ENCODE measurements around the gene DDR1. TPM values are rescaled to one million over a fixed set of nuclear protein-coding genes. Genes with fewer than 3 reads are reported as not detected.

The DDR1 gene
- total RNA-seq, 4 donors from 2014 or later: 149 to 322 (median 230) TPM

DNA sequence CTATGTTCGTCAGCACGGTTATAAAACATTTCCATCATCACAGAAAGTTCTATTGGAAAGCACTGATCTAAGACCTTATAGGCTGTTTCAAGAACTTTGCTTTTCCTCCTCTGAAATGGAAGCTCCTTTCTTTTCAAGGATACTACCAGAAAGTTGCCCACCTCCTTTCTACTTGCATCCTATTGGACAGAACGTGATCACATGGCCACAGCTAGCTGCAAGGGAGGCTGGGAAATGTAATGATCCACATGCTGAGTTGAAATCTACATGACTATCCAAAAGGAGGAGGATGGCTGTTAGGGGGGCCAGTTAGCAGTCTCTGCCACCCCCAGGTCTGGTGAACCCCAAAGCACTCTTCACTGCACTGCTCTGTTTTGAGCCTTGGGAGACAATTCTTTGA is 44.4 kb downstream of the DDR1 start:
- H3K27ac ChIP-seq: no peak overlapping the region
- H3K27me3 ChIP-seq: no peaks in the 10 kb centered on the region
- H3K36me3 ChIP-seq: peaks cover 0 to 7% (median 0%) of the 10 kb centered on the region in 4 donors
- TF ChIP-seq POLR2A (IDR thresholded peaks at IDR 0.05): no peak
- TF ChIP-seq EP300 (IDR thresholded peaks at IDR 0.05; ENCODE audit: low read depth): no peak
- TF ChIP-seq, protein P1, sequence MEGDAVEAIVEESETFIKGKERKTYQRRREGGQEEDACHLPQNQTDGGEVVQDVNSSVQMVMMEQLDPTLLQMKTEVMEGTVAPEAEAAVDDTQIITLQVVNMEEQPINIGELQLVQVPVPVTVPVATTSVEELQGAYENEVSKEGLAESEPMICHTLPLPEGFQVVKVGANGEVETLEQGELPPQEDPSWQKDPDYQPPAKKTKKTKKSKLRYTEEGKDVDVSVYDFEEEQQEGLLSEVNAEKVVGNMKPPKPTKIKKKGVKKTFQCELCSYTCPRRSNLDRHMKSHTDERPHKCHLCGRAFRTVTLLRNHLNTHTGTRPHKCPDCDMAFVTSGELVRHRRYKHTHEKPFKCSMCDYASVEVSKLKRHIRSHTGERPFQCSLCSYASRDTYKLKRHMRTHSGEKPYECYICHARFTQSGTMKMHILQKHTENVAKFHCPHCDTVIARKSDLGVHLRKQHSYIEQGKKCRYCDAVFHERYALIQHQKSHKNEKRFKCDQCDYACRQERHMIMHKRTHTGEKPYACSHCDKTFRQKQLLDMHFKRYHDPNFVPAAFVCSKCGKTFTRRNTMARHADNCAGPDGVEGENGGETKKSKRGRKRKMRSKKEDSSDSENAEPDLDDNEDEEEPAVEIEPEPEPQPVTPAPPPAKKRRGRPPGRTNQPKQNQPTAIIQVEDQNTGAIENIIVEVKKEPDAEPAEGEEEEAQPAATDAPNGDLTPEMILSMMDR (IDR thresholded peaks at IDR 0.05): no peak
- TF ChIP-seq POLR2AphosphoS5 (IDR thresholded peaks at IDR 0.05): no peak
- H3K4me3 ChIP-seq: no peak overlapping the region
- H3K4me1 ChIP-seq: no peaks in the 10 kb centered on the region
- in situ Hi-C loops (cut with MboI; ENCODE audit: low pct_ligation_motif_present in 1 of 4, low pct_unique_long_range_greater_than_20kb in 1 of 4, low sequenced_read_pairs in 3 of 4): loop anchor here in 1 of 4 donors (25.0 kb wide), 1 partner anchor 134 kb away; no protein-coding TSS in a partner anchor
- DNase-seq: no peak
- WGBS, 2 donors (ENCODE audit: low coverage in 1 of 2): 97 to 100% methylated on average over 3 of the region's 3 CpGs
- peaks cover 0 to 6% of the 10 kb centered on the region in 2 donors for H3K9me3 ChIP-seq
- intact Hi-C loops (cut with DNase I; ENCODE audit: low total_unique reads): no loop called here

DNA sequence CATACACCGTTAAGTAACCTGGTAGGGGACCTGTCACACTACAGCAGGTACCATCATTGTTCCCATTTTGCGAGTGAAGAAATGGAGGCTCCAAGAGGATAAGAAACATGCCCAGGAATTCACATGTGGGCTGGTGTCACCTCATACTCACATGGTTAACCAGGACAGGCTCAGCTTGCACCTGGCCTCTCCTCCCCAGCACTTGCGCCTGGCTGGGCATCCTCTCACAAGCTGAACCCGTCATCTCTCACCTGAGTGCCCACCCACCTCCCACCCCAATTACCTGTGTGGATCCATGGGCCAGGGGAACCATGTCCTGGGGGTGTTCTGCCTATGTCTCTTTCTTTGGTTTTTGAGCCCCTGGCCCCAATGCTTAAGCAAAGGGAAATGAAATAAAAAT is 46.2 kb downstream of the DDR1 start:
- Histone ChIP-seq H3K27me3 (no peaks in the 10 kb centered on the region), H3K4me3 (no peak overlapping the region), H3K9me3 (peaks cover 0 to 6% of the 10 kb centered on the region in 2 donors), H3K36me3 (peaks cover 0 to 6% (median 0%) of the 10 kb centered on the region in 4 donors), H3K4me1 (no peaks in the 10 kb centered on the region), H3K27ac (no peak overlapping the region)
- 86 to 87% methylated on average over 1 to 4 of the region's 4 CpGs for WGBS, 2 donors (ENCODE audit: low coverage in 1 of 2)
- DNase-seq: no peak
- intact Hi-C loops (cut with DNase I; ENCODE audit: low total_unique reads): no loop called here
- TF ChIP-seq EP300 (IDR thresholded peaks at IDR 0.05; ENCODE audit: low read depth) (no peak), POLR2AphosphoS5 (IDR thresholded peaks at IDR 0.05) (no peak), POLR2A (IDR thresholded peaks at IDR 0.05) (no peak)
- TF ChIP-seq, protein P1 (IDR thresholded peaks at IDR 0.05): no peak
- in situ Hi-C loops (cut with MboI; ENCODE audit: low pct_ligation_motif_present in 1 of 4, low pct_unique_long_range_greater_than_20kb in 1 of 4, low sequenced_read_pairs in 3 of 4): loop anchor here in 2 of 4 donors (10.0 to 25.0 kb wide), 2 partner anchors 114 to 132 kb away; no protein-coding TSS in a partner anchor

- WGBS, 2 donors (ENCODE audit: low coverage in 1 of 2): 56 to 68% methylated on average over 3 to 8 of the region's 8 CpGs
- Histone ChIP-seq H3K4me1 (no peaks in the 10 kb centered on the region), H3K27me3 (no peaks in the 10 kb centered on the region), H3K36me3 (no peaks in the 10 kb centered on the region), H3K4me3 (no peak overlapping the region), H3K27ac (no peak overlapping the region), H3K9me3 (peaks cover 0 to 6% of the 10 kb centered on the region in 2 donors)
- intact Hi-C loops (cut with DNase I; ENCODE audit: low total_unique reads) (no loop called here), in situ Hi-C loops (cut with MboI; ENCODE audit: low pct_ligation_motif_present in 1 of 4, low pct_unique_long_range_greater_than_20kb in 1 of 4, low sequenced_read_pairs in 3 of 4) (loop anchor here in 2 of 4 donors (10.0 to 25.0 kb wide), 2 partner anchors 114 to 131 kb away; no protein-coding TSS in a partner anchor)
- TF ChIP-seq, protein P1 (IDR thresholded peaks at IDR 0.05): no peak
- no peak for TF ChIP-seq EP300 (IDR thresholded peaks at IDR 0.05; ENCODE audit: low read depth)
- TF ChIP-seq POLR2AphosphoS5 (IDR thresholded peaks at IDR 0.05): no peak
- TF ChIP-seq POLR2A (IDR thresholded peaks at IDR 0.05): no peak
- no peak for DNase-seq
Observed at GRCh38 chr6:30931272-30931671, 47.0 kb downstream of the DDR1 start.

DNA sequence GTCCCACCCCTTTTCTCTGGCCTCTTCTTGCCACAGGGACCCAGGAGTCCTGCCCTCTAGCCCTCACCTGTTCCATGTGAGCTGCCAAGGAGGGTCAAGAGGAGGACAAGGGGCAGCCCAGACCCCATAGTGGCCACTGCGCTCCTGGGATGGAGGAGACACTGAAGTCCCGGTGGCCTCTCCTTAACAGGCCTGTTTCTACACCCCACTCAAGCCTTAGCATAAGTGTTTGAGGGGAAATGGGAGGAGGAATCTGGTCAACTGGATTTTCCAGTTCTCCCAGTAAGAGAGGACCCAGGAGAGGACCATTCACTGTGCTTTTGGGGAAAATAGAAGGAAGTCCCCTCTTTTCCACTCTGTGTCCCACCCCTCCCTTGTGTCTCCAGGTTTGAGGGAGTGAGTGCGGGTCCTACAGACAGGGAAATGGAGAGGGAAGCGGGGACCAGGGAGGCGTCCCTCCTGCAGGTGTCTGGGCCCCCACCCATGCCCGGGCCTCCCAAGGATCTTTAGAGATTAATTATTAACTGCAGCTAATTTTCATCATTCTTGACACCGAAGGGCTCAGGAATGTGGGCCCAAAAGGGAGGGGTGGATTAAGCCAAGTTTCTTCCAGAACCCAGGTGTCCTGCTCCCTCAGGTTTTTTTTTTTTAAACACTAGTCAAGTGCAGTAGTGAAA is 47.8 kb downstream of the DDR1 start, which contains the start of gene SFTA2:
SFTA2 (minus strand) TSS at position 202 of the 677 bp plus-strand sequence; CDS start at position 128, 74 bp downstream.
- WGBS, 2 donors (ENCODE audit: low coverage in 1 of 2): 63 to 79% methylated on average over 4 to 7 of the region's 7 CpGs
- Histone ChIP-seq H3K27me3 (no peaks in the 10 kb centered on the region), H3K27ac (no peak within 1 kb of the TSS), H3K4me3 (no peak within 1 kb of the TSS), H3K36me3 (no peaks in the 10 kb centered on the region), H3K9me3 (peaks cover 0 to 6% of the 10 kb centered on the region in 2 donors), H3K4me1 (no peaks in the 10 kb centered on the region)
- no peak for DNase-seq
- in situ Hi-C loops (cut with MboI; ENCODE audit: low pct_ligation_motif_present in 1 of 4, low pct_unique_long_range_greater_than_20kb in 1 of 4, low sequenced_read_pairs in 3 of 4) (loop anchor here in 2 of 4 donors (10.0 to 25.0 kb wide), 2 partner anchors 113 to 130 kb away; no protein-coding TSS in a partner anchor), intact Hi-C loops (cut with DNase I; ENCODE audit: low total_unique reads) (no loop called here)
- TF ChIP-seq POLR2A (IDR thresholded peaks at IDR 0.05) (no peak), EP300 (IDR thresholded peaks at IDR 0.05; ENCODE audit: low read depth) (no peak), POLR2AphosphoS5 (IDR thresholded peaks at IDR 0.05) (no peak)
- TF ChIP-seq, protein P1 (IDR thresholded peaks at IDR 0.05): no peak
